DOHH2 (cell line): ENCODE data around the gene OR7A5.

Experiments
- CTCF ChIP-seq: fragments of 200-600 bp; sonication (generic); IDR thresholded peaks from one replicate; pipeline ENCODE4 v1.5.1; 2014; ENCODE audit warnings: antibody characterized with exemption, mild to moderate bottlenecking, low read depth, low read length; ENCODE audit not compliant: poor library complexity, severe bottlenecking
- EZH2phosphoT487 ChIP-seq: fragments of 200-600 bp; sonication (generic); IDR thresholded peaks from 2 replicates; pipeline ENCODE4 v1.6.1; 2017; ENCODE audit warnings: borderline replicate concordance, mild to moderate bottlenecking, antibody characterized with exemption, low read length, moderate library complexity, mixed read lengths

GRCh38 chr19:14817052-14817451 is 17.9 kb downstream of the OR7A5 start:
- no peak for TF ChIP-seq CTCF
- no peak for TF ChIP-seq EZH2phosphoT487
